HG02943 (cell line): ENCODE data around the gene AMBRA1.
"Not testable (repeated sequence)": the region's sequence is repeated elsewhere in the genome, so short reads cannot be mapped to it uniquely, and the experiment has no call there.

ENCODE experiments used
- ATAC-seq: cut with Tn5 transposase; IDR thresholded peaks from one replicate; pipeline ENCODE4 v1.9.1; 2021; ENCODE audit warnings: mild to moderate bottlenecking, low read depth, moderate library complexity; ENCODE audit not compliant: unreplicated experiment

The AMBRA1 gene

DNA sequence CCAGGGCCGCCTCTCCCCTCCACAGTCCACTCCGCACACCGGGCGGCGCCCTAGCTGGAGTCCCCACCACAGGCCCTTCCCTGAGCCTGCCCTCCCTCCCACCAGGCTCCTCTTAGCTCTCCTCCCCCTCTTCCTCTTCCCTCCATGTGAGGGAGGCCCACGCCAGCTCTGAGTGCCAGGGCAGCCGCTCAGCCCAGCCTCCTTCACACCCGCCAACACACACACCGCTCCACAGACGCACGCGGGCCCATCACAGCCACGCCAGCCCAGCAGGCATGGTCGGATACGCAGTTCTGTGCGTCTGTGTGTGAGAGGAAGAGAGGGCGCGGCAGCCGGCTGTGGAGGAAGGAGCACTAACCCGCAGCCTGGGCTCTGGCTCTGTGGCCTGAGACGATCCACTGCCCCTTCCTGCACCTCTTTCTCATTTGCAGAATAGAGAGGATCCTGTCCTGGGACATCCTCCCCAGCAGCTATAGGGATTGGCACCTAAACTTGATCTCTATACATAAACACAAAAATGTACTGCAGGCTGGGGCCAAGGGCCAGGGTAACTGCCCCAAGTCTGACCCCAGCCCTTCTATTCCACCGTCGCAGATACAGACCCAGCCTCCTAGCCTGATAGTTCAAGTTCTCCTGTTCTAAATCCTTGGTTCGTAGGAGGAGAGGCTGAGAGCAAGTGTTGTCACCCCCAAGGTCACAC, 205.8 kb downstream of the AMBRA1 start:
- ATAC-seq: no peak

DNA sequence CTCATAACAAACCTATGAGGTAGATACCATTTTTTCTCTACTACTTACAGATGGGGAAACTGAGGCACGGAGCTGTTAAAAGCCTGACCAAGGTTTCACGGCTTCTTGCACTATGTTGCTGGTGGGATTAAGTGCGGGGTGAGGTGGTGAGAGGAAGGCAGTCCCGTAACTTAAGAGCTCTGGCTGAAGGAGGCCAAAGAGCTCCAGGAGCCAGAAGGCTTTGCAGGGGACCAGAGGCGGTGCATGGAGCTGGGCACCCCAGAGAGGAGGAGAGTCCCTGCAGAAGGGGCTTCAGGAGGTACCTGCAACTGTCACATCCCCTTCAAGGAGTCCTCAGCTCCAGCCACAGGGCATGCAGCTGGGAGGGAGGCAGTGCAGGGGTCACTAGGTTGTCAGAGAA, 206.4 kb downstream of the AMBRA1 start:
- no peak for ATAC-seq

DNA sequence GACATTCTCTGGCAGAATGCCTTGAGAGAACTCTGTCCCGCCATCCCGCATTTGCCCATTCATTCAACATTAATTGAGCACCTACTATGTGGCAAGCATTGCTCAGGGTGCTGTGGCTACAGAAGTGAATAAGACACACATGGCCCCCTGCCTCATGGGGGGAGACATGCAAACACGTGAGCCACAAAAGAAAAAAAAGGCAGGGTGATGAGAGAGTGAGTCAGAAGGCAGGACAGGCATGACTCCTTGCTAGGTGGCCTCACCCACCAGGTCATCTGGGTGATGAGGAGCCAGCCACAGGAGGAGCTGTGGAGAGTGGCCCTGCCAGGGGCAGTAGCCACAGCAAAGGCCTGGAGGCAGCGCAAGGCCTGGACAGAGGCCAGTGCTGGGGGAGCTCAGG, 207.1 kb downstream of the AMBRA1 start:
- no peak for ATAC-seq

DNA sequence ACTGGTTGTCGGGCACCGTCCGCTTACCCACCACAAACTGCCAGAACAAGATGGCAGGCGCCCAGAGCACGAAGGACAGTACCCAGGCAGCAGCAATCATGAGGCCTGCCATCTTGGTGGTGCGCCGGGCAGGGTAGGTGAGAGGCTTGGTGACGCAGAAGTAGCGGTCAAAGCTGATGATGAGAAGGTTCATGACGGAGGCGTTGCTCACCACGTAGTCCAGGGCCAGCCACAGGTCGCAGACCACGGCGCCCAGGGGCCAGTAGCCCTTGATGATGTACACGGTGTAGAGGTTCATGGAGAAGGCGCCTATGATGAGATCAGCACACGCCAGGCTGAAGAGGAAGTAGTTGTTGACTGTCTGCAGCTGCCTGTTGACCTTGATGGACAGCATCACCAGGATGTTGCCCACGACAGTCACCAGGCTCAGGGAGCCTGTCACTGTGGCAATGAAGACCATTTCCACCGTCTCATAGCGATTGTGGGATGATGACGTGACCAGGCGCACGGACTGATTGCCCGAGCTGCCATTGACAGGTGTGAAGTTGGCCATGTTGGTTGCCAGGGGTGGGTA, 207.7 kb downstream of the AMBRA1 start:
- ATAC-seq: no peak

DNA sequence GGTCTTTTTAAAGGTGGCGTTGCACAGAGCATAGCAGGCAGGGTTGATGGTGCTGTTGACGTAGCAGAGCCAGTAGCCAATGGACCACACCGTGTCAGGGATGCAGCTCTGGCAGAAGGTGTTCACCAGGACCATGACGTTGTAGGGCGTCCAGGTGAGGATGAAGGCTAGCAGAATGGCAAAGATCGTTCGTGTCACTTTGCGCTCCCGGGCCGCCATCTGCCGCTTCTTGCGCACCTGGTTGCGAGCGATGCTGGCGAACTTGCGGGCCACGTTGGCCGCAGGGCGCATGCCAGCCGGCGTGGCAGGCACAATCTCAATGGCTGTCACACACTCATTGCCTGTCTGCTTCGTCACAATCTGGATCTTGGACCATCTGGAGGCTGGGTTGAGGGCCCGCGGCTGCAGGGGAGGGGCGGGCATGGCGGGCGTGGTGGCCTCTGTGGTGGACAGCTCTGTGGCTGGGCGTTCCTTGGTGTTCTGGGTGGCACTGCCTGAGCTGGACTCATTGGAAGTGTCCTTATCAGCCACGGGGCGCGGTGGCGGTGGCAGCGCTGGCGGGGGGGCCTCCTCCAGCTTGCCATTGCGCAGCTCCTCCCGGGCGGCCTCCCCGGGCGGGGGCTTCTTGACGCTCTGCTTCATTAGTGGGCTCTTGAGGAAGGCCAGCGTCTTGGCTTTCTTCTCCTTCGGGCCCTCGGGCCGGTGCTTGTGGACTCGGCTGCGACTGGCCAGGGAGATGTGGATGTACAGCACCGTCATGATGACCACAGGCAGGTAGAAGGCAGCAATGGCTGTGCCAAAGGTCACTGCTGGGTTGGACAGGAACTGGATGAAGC, 208.4 kb downstream of the AMBRA1 start:
- no peak for ATAC-seq

DNA sequence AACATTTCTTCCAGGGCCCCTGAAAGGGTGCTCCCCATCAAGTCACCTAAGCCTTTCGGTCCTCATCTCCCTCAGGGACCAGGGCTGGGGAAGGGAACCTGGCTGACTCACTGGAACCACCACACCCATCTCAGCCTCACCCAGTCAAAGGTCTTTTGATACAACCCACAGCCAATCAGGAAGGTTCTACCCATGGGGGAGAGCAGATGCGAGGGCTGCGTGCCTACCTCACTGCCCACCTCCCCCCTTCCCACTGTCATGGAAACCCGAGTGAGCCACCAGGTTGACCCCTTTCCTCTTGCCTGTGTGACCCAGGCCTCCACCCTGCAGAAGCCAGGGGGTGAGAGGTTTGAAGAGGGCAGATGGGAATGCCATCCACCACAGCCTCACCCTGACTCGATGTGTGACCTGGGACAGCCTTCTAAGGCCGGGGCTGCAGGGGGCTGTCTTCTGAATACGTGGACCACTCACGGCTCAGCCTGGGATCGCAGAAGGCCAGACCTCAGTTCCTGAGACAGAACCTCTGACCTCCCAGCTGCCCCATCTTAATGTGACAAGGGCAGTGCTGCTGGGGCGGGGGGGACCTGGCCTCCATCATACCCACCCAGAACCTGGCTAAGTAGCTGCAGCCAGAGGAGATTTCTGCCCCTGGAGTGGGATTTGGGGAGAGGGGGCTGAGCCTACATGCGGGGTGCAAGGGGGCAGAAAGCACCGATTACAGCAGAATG, 209.7 kb downstream of the AMBRA1 start:
- ATAC-seq: no peak

DNA sequence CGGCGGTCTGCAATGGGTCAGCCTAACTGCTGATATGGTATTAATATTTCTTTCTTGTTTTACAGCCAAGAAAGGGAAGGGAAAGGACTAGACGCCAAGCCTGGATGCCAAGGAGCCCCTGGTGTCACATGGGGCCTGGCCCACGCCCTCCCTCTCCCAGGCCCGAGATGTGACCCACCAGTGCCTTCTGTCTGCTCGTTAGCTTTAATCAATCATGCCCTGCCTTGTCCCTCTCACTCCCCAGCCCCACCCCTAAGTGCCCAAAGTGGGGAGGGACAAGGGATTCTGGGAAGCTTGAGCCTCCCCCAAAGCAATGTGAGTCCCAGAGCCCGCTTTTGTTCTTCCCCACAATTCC, 210.4 kb downstream of the AMBRA1 start:
- no peak for ATAC-seq

DNA sequence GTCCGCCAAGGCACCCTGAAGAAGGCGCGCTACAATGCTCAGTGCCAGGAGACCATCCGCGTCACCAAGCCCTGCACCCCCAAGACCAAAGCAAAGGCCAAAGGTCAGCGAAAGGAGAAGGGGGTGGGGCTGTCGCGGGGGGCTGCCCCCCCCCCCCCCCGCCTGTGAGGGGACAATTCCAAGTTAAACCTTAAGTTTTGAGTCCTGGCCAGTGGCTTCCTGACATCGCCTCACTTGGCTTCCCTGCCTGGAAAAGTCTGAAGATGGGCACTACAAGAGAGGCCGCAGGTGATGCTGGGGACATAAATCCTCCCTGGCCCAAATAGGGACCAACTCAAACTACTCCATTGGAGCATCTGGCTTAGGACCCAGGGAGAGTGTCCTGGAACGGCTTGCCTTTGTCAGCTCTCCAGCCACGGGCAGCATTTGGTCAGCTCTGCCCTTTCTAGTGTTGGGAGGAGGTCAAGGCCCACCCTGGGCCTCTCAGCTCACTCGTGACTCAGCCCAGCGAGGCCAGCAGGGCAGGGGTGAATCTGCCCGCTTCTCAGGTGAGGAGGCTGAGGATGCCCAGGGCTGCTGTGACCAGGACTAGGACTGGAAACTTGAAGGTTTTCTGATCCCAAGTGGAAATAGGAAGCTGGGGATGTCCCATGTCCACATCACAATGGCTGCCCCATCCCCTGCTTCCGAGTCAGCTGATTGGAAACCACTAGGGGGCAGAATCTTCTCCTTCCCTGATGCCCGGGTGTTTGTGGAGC, 211.0 kb downstream of the AMBRA1 start:
- ATAC-seq: no peak

DNA sequence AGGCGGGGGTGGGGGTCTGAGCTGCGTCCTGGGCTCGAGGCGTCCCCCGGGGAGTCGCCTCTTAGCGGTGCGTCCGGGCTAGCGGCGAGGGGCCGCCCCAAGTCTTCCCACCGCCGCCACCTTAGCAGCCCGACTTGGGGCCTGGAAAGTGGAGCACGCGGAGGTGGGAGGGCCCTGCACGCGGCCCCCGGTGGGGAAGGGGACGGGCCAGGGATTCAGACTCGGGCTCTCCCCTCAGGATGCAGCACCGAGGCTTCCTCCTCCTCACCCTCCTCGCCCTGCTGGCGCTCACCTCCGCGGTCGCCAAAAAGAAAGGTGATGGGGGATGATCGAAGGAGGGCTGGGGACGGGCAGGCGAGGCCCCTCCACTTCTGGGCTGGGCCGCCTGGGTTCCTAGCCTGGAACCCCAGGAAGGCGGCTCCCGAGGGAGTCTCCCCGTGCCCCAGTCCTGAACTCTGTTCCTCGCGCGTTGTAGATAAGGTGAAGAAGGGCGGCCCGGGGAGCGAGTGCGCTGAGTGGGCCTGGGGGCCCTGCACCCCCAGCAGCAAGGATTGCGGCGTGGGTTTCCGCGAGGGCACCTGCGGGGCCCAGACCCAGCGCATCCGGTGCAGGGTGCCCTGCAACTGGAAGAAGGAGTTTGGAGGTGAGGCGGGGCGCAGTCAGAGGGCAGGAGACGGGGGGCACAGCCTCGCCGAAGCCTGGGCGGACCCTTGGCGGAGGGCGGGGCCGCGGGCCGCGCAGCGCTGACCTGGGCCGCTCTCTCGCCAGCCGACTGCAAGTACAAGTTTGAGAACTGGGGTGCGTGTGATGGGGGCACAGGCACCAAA, 211.8 kb downstream of the AMBRA1 start:
- ATAC-seq: no peak

DNA sequence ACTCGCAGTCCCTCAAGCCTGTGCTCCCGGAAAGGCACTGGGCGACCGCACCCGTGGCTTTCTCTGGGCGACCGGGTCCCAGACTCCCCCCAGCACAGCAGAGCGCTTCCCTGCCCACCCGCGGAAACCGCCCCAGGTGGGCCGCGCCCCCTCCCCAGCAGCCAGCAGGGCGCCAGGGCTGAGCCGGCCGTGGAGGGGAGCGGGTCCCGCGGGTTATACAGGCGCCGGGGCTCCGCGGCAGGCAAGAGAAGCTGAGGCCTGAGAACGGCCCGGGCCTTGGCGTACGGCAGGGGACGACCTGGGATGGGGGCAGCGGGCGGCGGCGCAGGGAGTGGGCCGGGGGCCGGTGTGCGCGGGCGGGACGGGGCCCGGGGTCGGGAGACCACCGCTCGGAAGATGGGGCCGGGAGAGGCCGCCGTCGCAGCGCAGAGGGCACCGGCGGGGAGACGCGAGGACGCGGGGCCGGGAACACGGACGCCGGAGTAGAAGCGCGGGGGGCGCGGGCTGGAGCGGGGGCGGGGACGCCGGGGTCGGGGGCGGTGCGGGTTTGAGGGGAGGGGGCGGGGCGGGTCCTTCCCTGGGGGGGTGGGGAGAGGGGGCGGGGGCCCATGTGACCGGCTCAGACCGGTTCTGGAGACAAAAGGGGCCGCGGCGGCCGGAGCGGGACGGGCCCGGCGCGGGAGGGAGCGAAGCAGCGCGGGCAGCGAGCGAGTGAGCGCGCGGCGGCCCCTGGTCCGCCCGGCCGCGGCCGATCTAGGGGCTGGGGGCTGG, 212.6 kb downstream of the AMBRA1 start, which contains the start of gene MDK:
MDK (plus strand) TSS at position 622 of the 771 bp plus-strand sequence. CDS start 389 bp downstream, outside the sequence.
- ATAC-seq: no peak

DNA sequence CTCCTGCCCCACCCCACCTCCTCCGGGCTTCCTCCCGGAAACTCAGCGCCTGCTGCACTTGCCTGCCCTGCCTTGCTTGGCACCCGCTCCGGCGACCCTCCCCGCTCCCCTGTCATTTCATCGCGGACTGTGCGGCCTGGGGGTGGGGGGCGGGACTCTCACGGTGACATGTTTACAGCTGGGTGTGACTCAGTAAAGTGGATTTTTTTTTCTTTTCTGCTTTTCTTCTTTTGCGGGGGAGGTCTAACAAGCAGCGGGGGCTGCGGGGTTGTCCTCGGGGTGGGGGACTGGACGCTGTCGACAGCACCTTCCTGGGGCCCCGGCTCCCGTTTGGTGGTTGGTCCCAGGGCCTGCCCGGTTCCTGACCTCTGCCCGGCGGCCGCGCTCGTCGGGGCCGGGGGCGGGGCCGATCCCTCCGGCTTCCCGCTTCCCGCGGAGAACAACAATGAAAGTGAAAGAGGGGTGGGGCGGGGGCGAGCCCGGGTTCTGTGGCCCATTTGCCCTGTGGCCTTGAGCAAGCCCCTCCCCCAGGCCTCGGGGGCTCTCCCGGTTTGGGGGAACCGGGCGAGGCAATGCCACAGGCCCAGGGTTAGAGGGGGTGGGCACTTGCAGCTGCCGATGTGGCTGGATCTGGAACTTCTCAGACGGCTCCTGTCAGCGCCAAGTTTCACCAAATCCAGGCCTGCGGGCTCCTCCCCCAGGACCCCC, 213.3 kb downstream of the AMBRA1 start:
- ATAC-seq: no peak

DNA sequence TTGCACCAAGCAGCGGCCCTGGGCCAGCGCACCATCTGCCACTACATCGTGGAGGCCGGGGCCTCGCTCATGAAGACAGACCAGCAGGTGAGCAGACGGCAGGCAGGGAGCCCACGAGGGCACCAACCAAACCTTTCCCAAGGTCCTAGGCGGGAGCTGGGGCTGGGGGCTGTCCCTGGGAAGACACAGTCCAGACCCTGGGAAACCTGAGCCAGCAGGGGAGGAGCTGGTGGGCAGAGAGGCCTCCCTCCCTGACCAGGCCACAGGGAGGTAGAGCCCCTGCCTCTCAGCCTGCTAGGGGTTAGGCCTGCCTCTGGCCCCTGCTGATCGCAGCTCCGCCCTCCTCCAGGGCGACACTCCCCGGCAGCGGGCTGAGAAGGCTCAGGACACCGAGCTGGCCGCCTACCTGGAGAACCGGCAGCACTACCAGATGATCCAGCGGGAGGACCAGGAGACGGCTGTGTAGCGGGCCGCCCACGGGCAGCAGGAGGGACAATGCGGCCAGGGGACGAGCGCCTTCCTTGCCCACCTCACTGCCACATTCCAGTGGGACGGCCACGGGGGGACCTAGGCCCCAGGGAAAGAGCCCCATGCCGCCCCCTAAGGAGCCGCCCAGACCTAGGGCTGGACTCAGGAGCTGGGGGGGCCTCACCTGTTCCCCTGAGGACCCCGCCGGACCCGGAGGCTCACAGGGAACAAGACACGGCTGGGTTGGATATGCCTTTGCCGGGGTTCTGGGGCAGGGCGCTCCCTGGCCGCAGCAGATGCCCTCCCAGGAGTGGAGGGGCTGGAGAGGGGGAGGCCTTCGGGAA, 214.1 kb downstream of the AMBRA1 start:
- not testable (repeated sequence) for ATAC-seq

DNA sequence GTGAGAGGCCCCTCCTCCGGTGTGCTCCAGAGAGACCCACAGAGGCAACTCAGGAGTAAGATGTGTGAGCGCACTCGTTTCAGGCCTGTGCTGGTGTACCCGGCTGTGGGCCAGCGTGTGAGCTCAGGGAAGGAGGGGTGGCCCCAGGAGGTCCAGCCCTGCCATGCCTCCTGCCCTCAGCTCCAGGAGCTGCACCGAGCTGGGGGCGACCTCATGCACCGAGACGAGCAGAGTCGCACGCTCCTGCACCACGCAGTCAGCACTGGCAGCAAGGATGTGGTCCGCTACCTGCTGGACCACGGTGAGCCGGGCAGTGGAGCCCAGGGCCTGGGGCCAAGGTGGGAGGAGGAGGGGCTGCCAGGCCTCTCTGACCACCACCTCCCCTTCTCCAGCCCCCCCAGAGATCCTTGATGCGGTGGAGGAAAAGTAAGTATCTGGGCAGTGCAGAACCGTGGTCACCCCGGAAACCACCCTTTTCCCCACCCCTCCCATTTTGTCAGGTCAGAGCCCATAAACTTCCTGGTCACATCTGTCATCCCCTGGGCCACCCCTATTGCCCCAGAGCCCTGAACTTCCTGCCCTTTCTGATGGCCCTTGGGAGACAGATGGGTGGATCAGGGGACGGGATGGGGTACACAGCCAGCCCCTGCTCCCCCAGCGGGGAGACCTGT, 214.9 kb downstream of the AMBRA1 start:
- no peak for ATAC-seq

DNA sequence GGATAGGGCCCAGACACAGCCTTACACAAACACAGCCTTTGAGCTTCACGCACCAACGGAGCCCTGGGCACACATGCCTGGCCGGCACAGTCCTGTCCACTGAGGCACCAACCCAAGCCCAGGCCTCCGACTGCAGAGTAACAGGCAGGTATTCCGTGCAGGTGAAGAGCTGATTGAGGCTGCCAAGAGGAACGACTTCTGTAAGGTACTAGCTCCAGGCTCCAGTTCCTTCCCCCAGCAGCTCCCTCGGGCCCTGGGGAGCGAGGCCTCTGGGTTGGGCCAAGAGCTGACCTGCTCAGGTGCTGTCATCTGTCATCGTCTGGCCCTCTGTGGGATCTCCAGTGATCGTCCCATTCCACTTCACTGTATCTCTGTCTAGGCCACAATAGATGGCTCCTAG, 215.5 kb downstream of the AMBRA1 start:
- ATAC-seq: no peak

DNA sequence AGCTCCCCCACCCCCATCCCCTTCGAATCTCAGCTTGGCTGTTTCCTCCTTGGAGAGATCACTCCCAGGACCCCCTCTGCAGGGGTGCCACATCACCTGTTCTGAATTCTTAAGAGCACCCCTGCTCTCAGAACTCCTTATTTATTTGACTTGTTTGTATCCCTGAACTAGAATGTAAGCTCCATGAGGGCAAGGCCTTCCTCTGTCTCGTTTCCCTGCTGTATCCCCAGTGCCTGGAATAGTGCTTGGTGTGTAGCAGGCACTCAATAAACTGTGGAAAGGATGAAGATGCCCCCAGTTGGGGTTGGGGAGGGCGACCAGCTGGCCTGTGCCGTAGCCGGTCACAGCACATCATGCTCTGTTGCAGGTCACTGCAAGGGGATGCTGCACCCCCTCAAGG, 216.0 kb downstream of the AMBRA1 start:
- no peak for ATAC-seq

DNA sequence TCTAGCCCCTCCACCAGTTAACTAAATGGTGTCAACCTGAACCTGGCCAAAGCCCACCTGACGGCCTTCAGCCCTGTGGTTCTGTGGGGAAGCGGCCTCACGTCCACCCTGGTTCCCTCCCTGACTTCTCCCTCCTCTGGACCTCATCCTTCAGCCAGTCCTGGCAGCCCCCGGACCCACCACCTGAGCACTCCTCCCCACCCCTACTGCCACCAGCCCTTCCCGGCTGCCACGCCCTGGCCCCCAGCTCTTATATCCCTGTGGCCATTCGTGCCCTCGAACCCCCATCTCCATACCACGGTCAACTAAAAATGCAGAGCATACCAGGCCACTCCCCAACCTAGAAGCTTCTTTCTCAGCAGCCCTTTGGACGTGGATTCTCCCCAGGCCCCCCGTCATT, 216.5 kb downstream of the AMBRA1 start:
- ATAC-seq: no peak
